GM23338 (cell line): Measurements from ENCODE around the gene MAST4. TPM values are rescaled to one million over a fixed set of nuclear protein-coding genes. Genes with fewer than 3 reads are reported as not detected.

Experiments
- ATAC-seq: fragments of 200-7000 bp; cut with Tn5 transposase; 3 replicates; pipeline ENCODE4 v1.9.1; 2020
- DNase-seq: peaks from one replicate; pipeline ENCODE4 v3.0.0-alpha.2; 2015; ENCODE audit warnings: low spot score
- H2AFZ ChIP-seq: fragments of 200-600 bp; sonication (generic); 2 replicates; pipeline ENCODE4 v1.8.0; 2016; ENCODE audit warnings: antibody characterized with exemption, mild to moderate bottlenecking, moderate library complexity
- H3F3A ChIP-seq: fragments of 200-600 bp; sonication (generic); replicated peaks from 2 replicates; pipeline ENCODE4 v1.8.0; 2017; ENCODE audit warnings: antibody characterized with exemption, mixed run types, low read depth
- H3K27ac ChIP-seq: fragments of 200-600 bp; sonication (generic); 2 replicates; pipeline ENCODE4 v1.6.1; 2016; ENCODE audit warnings: low read depth
- H3K27me3 ChIP-seq: fragments of 200-600 bp; sonication (generic); 2 replicates; pipeline ENCODE4 v1.8.0; 2016; ENCODE audit warnings: mild to moderate bottlenecking, mixed run types, moderate library complexity; ENCODE audit not compliant: insufficient read depth
- H3K36me3 ChIP-seq: fragments of 200-600 bp; sonication (generic); 2 replicates; pipeline ENCODE4 v1.8.0; 2016; ENCODE audit warnings: mild to moderate bottlenecking; ENCODE audit not compliant: insufficient read depth
- H3K4me1 ChIP-seq: fragments of 200-600 bp; sonication (generic); 2 replicates; pipeline ENCODE4 v1.8.0; 2016; ENCODE audit warnings: mild to moderate bottlenecking, moderate library complexity; ENCODE audit not compliant: insufficient read depth
- H3K4me2 ChIP-seq: fragments of 200-600 bp; sonication (generic); 2 replicates; pipeline ENCODE4 v1.7.1; 2017; ENCODE audit warnings: mixed run types
- H3K4me3 ChIP-seq: fragments of 200-600 bp; sonication (generic); 2 replicates; pipeline ENCODE4 v1.6.1; 2016; ENCODE audit warnings: mixed run types
- H3K79me2 ChIP-seq: fragments of 200-600 bp; sonication (generic); replicated peaks from 2 replicates; pipeline ENCODE4 v1.8.0; 2017; ENCODE audit warnings: mild to moderate bottlenecking; ENCODE audit not compliant: insufficient read depth
- H3K9me2 ChIP-seq: fragments of 200-600 bp; sonication (generic); 2 replicates; pipeline ENCODE4 v1.8.0; 2017; ENCODE audit not compliant: insufficient read depth
- H4K20me1 ChIP-seq: fragments of 200-600 bp; sonication (generic); replicated peaks from 2 replicates; pipeline ENCODE4 v1.8.0; 2017; ENCODE audit warnings: mild to moderate bottlenecking; ENCODE audit not compliant: insufficient read depth
- H3K27ac Mint-ChIP-seq: 2 replicates; pipeline ENCODE4 v1.8.0; 2020; ENCODE audit warnings: inconsistent platforms, mild to moderate bottlenecking, moderate library complexity, mixed read lengths
- H3K27me3 Mint-ChIP-seq: 3 replicates; pipeline ENCODE4 v1.8.0; 2022; ENCODE audit warnings: low read depth, mild to moderate bottlenecking, moderate library complexity, mixed read lengths, inconsistent platforms; ENCODE audit not compliant: insufficient read depth, poor library complexity
- H3K36me3 Mint-ChIP-seq: 3 replicates; pipeline ENCODE4 v1.8.0; 2021; ENCODE audit warnings: low read depth, mild to moderate bottlenecking, inconsistent platforms, moderate library complexity, mixed read lengths
- H3K4me1 Mint-ChIP-seq: 3 replicates; pipeline ENCODE4 v1.8.0; 2020; ENCODE audit warnings: mild to moderate bottlenecking, inconsistent platforms, mixed read lengths
- H3K4me3 Mint-ChIP-seq: 3 replicates; pipeline ENCODE4 v1.8.0; 2021; ENCODE audit warnings: moderate library complexity, mild to moderate bottlenecking, inconsistent platforms, mixed read lengths
- H3K9me3 Mint-ChIP-seq: 3 replicates; pipeline ENCODE4 v1.8.0; 2020; ENCODE audit warnings: moderate library complexity, mild to moderate bottlenecking, inconsistent platforms, mixed read lengths
- CREB1 ChIP-seq: fragments of 250-450 bp; sonication (Bioruptor Pico); IDR thresholded peaks from 2 replicates; pipeline ENCODE4 v1.5.0; 2020; ENCODE audit warnings: low read depth, mild to moderate bottlenecking, moderate library complexity
- EZH2 ChIP-seq: fragments of 200-600 bp; sonication (generic); IDR thresholded peaks from one replicate; pipeline ENCODE4 v1.8.0; 2017; ENCODE audit warnings: antibody characterized with exemption, mild to moderate bottlenecking, low read depth; ENCODE audit not compliant: unreplicated experiment
- EZH2phosphoT487 ChIP-seq: fragments of 200-600 bp; sonication (generic); IDR thresholded peaks from one replicate; pipeline ENCODE4 v1.8.1; 2018; ENCODE audit warnings: antibody characterized with exemption; ENCODE audit not compliant: unreplicated experiment
- JUNB ChIP-seq: IDR thresholded peaks from one replicate; pipeline ENCODE4 v1.6.1; 2016; ENCODE audit warnings: antibody characterized with exemption; ENCODE audit not compliant: unreplicated experiment
- NANOG ChIP-seq: IDR thresholded peaks from 2 replicates; pipeline ENCODE4 v1.6.1; 2016; ENCODE audit warnings: antibody characterized with exemption, borderline replicate concordance
- POLR2AphosphoS5 ChIP-seq: IDR thresholded peaks from 2 replicates; pipeline ENCODE4 v1.6.1; 2016; ENCODE audit warnings: antibody characterized with exemption, low read depth
- STAT1 ChIP-seq: IDR thresholded peaks from one replicate; pipeline ENCODE4 v1.6.1; 2016; ENCODE audit warnings: antibody characterized with exemption; ENCODE audit not compliant: unreplicated experiment
- polyA plus RNA-seq: library from polyadenylated mRNA; unstranded; fragments of >200 nt; fragmentation: Nextera tagmentation; extraction: Ambion mirVana; gene quantifications from 2 replicates; pipeline ENCODE4 v1.2.1, GENCODE V29; 2016
- total RNA-seq: library from RNA; depleted of rRNA; stranded (reverse); fragments of >200 nt; shearing (Covaris generic); gene quantifications from 2 replicates; pipeline ENCODE4 v1.2.3, GENCODE V29; 2014
- TF ChIP-seq, protein P1 (sequence below), 2 experiments: fragments of 200-600 bp in 1 of 2; sonication (generic) in 1 of 2; conservative IDR thresholded peaks; 2 replicates each; pipeline versions ENCODE4 v1.5.1 to v1.6.1; 2016 to 2017; ENCODE audit warnings: antibody characterized with exemption in 2 of 2, low read depth in 2 of 2, mild to moderate bottlenecking in 2 of 2, moderate library complexity in 1 of 2
- TF ChIP-seq, protein P2 (sequence below): IDR thresholded peaks from 2 replicates; pipeline ENCODE4 v1.6.1; 2016; ENCODE audit warnings: antibody characterized with exemption
- TF ChIP-seq, protein P3 (sequence below): fragments of 250-450 bp; sonication (Bioruptor Pico); IDR thresholded peaks from 2 replicates; pipeline ENCODE4 v1.5.0; 2020; ENCODE audit warnings: mild to moderate bottlenecking, moderate library complexity

The MAST4 gene
- total and polyA plus RNA-seq, 2 experiments from 2014 or later: 3.6 to 8.5 TPM

DNA sequence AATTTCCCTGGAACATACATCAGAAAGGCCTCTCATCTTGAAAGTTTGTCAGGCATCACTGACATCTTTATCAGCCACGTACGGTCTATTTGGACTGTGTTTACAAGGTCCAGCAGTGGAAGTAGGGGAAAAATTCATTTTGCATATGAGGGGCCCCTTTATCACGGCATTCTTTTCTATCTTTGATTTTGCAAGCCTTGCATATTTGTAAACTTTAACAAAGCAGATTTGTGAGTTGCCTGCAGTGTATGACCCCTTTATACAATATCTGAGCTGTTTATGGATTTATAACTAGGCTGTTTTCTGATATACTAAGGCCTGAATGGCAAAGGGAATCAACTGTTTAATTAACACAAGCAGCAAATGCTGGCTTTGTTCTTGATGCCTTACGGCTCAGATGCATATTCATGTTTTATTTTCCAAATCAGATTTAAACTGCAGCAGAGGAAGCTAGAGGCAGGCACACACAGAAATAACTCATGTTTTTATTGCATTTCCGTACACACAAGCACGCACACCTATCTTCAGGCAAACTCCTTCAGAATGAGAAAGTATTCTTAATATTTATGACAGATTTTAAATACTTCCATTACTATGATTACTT is 539.3 kb downstream of the MAST4 start:
- H4K20me1 ChIP-seq: no peaks in the 10 kb centered on the region
- Mint-ChIP-seq H3K9me3 (no peaks in the 10 kb centered on the region), H3K4me3 (no peak overlapping the region), H3K27ac (no peak overlapping the region), H3K36me3 (no peaks in the 10 kb centered on the region), H3K27me3 (no peaks in the 10 kb centered on the region), H3K4me1 (peaks cover 3% of the 10 kb centered on the region; the same call in 2 of the 3 replicates)
- no peaks in the 10 kb centered on the region for H3K9me2 ChIP-seq
- no peak for DNase-seq
- H3K36me3 ChIP-seq: no peaks in the 10 kb centered on the region
- no peaks in the 10 kb centered on the region for H3F3A ChIP-seq
- TF ChIP-seq, protein P1, sequence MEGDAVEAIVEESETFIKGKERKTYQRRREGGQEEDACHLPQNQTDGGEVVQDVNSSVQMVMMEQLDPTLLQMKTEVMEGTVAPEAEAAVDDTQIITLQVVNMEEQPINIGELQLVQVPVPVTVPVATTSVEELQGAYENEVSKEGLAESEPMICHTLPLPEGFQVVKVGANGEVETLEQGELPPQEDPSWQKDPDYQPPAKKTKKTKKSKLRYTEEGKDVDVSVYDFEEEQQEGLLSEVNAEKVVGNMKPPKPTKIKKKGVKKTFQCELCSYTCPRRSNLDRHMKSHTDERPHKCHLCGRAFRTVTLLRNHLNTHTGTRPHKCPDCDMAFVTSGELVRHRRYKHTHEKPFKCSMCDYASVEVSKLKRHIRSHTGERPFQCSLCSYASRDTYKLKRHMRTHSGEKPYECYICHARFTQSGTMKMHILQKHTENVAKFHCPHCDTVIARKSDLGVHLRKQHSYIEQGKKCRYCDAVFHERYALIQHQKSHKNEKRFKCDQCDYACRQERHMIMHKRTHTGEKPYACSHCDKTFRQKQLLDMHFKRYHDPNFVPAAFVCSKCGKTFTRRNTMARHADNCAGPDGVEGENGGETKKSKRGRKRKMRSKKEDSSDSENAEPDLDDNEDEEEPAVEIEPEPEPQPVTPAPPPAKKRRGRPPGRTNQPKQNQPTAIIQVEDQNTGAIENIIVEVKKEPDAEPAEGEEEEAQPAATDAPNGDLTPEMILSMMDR (conservative IDR thresholded peaks at IDR 0.05; ENCODE audit: low read depth in 2 of 2): no peak
- no peak for TF ChIP-seq EZH2phosphoT487
- no peak overlapping the region for H3K27ac ChIP-seq
- ATAC-seq: no peak
- H3K4me1 ChIP-seq: no peaks in the 10 kb centered on the region
- no peaks in the 10 kb centered on the region for H3K79me2 ChIP-seq
- H2AFZ ChIP-seq: no peak overlapping the region
- H3K27me3 ChIP-seq: no peaks in the 10 kb centered on the region
- H3K4me3 ChIP-seq: no peak overlapping the region
- H3K4me2 ChIP-seq: no peak overlapping the region

DNA sequence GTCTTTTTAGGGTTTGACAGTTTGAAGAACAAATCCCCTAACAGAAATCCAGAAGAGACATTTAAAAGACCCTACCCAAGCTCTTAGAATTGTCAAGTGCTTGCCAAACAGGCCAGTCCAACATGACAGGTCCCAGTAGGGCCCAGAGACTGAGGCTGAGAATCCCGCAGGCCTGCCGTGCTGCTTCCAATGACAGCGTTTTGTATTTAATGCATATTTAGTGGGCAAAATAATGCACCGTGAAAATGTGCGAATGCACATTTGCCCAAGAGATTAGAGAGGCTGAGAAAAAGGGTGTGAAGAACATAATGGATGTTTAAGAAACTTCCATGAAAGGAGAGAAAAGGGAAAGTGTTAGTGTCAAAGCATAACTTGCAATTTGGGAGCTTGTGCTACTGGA is 542.8 kb downstream of the MAST4 start:
- H3K4me1 Mint-ChIP-seq: peaks cover 3% of the 10 kb centered on the region; the same call in 2 of the 3 replicates
- no peaks in the 10 kb centered on the region for H4K20me1 ChIP-seq
- H3K27ac Mint-ChIP-seq: no peak overlapping the region
- no peaks in the 10 kb centered on the region for H3F3A ChIP-seq
- H3K9me2 ChIP-seq: no peaks in the 10 kb centered on the region
- H3K79me2 ChIP-seq: no peaks in the 10 kb centered on the region
- H3K4me3 ChIP-seq: no peak overlapping the region
- H2AFZ ChIP-seq: no peak overlapping the region
- no peaks in the 10 kb centered on the region for H3K4me1 ChIP-seq
- H3K36me3 Mint-ChIP-seq: no peaks in the 10 kb centered on the region
- no peaks in the 10 kb centered on the region for H3K9me3 Mint-ChIP-seq
- no peaks in the 10 kb centered on the region for H3K27me3 Mint-ChIP-seq
- H3K4me2 ChIP-seq: no peak overlapping the region
- ATAC-seq (no peak), DNase-seq (no peak)
- H3K4me3 Mint-ChIP-seq: no peak overlapping the region
- H3K27ac ChIP-seq: no peak overlapping the region
- no peaks in the 10 kb centered on the region for H3K36me3 ChIP-seq
- H3K27me3 ChIP-seq: no peaks in the 10 kb centered on the region
- no peak for TF ChIP-seq EZH2phosphoT487
- TF ChIP-seq, protein P2, sequence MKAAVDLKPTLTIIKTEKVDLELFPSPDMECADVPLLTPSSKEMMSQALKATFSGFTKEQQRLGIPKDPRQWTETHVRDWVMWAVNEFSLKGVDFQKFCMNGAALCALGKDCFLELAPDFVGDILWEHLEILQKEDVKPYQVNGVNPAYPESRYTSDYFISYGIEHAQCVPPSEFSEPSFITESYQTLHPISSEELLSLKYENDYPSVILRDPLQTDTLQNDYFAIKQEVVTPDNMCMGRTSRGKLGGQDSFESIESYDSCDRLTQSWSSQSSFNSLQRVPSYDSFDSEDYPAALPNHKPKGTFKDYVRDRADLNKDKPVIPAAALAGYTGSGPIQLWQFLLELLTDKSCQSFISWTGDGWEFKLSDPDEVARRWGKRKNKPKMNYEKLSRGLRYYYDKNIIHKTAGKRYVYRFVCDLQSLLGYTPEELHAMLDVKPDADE: no peak
- TF ChIP-seq JUNB: no peak
- TF ChIP-seq CREB1 (CRISPR knock-in tag): no peak
- no peak for TF ChIP-seq POLR2AphosphoS5
- no peak for TF ChIP-seq EZH2
- TF ChIP-seq STAT1: no peak
- TF ChIP-seq, protein P3, sequence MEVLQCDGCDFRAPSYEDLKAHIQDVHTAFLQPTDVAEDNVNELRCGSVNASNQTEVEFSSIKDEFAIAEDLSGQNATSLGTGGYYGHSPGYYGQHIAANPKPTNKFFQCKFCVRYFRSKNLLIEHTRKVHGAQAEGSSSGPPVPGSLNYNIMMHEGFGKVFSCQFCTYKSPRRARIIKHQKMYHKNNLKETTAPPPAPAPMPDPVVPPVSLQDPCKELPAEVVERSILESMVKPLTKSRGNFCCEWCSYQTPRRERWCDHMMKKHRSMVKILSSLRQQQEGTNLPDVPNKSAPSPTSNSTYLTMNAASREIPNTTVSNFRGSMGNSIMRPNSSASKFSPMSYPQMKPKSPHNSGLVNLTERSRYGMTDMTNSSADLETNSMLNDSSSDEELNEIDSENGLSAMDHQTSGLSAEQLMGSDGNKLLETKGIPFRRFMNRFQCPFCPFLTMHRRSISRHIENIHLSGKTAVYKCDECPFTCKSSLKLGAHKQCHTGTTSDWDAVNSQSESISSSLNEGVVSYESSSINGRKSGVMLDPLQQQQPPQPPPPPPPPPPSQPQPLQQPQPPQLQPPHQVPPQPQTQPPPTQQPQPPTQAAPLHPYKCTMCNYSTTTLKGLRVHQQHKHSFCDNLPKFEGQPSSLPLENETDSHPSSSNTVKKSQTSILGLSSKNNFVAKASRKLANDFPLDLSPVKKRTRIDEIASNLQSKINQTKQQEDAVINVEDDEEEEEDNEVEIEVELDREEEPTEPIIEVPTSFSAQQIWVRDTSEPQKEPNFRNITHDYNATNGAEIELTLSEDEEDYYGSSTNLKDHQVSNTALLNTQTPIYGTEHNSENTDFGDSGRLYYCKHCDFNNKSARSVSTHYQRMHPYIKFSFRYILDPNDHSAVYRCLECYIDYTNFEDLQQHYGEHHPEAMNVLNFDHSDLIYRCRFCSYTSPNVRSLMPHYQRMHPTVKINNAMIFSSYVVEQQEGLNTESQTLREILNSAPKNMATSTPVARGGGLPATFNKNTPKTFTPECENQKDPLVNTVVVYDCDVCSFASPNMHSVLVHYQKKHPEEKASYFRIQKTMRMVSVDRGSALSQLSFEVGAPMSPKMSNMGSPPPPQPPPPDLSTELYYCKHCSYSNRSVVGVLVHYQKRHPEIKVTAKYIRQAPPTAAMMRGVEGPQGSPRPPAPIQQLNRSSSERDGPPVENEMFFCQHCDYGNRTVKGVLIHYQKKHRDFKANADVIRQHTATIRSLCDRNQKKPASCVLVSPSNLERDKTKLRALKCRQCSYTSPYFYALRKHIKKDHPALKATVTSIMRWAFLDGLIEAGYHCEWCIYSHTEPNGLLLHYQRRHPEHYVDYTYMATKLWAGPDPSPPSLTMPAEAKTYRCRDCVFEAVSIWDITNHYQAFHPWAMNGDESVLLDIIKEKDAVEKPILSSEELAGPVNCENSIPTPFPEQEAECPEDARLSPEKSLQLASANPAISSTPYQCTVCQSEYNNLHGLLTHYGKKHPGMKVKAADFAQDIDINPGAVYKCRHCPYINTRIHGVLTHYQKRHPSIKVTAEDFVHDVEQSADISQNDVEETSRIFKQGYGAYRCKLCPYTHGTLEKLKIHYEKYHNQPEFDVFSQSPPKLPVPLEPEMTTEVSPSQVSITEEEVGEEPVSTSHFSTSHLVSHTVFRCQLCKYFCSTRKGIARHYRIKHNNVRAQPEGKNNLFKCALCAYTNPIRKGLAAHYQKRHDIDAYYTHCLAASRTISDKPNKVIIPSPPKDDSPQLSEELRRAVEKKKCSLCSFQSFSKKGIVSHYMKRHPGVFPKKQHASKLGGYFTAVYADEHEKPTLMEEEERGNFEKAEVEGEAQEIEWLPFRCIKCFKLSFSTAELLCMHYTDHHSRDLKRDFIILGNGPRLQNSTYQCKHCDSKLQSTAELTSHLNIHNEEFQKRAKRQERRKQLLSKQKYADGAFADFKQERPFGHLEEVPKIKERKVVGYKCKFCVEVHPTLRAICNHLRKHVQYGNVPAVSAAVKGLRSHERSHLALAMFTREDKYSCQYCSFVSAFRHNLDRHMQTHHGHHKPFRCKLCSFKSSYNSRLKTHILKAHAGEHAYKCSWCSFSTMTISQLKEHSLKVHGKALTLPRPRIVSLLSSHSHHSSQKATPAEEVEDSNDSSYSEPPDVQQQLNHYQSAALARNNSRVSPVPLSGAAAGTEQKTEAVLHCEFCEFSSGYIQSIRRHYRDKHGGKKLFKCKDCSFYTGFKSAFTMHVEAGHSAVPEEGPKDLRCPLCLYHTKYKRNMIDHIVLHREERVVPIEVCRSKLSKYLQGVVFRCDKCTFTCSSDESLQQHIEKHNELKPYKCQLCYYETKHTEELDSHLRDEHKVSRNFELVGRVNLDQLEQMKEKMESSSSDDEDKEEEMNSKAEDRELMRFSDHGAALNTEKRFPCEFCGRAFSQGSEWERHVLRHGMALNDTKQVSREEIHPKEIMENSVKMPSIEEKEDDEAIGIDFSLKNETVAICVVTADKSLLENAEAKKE (CRISPR knock-in tag): no peak
- no peak for TF ChIP-seq NANOG
- TF ChIP-seq, protein P1 (conservative IDR thresholded peaks at IDR 0.05; ENCODE audit: low read depth in 2 of 2): no peak
